Thyroid gland (tissue), 4 donors: ENCODE results near the gene C19orf25. TPM values are rescaled to one million over a fixed set of nuclear protein-coding genes. Genes with fewer than 3 reads are reported as not detected.

Source experiments
- DNase-seq, 2 donors: peaks; one replicate each; pipeline ENCODE4 v3.0.0-alpha.2; 2019
- H3K27ac ChIP-seq, 3 donors: fragments of 200-600 bp; sonication (generic); 1 replicate in 2 of 3; 2 replicates in 1 of 3; pipeline ENCODE4 v1.5.1; 2016 to 2019; ENCODE audit warnings: mild to moderate bottlenecking in 1 of 3, moderate library complexity in 1 of 3
- H3K27me3 ChIP-seq: fragments of 200-600 bp; sonication (generic); one replicate; pipeline ENCODE4 v1.5.1; 2019
- H3K36me3 ChIP-seq, 2 donors: fragments of 200-600 bp; sonication (generic); one replicate each; pipeline ENCODE4 v1.5.1; 2016 to 2019
- H3K4me1 ChIP-seq, 2 donors: fragments of 200-600 bp; sonication (generic); one replicate each; pipeline ENCODE4 v1.5.1; 2017 to 2019
- H3K4me3 ChIP-seq, 3 donors: fragments of 200-600 bp; sonication (generic); replicated peaks in 1 of 3; 1 replicate in 2 of 3; 2 replicates in 1 of 3; pipeline ENCODE4 v1.5.1; 2016; ENCODE audit warnings: mild to moderate bottlenecking in 1 of 3
- H3K9me3 ChIP-seq: fragments of 200-600 bp; sonication (generic); one replicate; pipeline ENCODE4 v1.5.1; 2017
- CTCF ChIP-seq, 6 experiments: fragments of 200-600 bp in 3 of 6; fragments of 450-650 bp in 3 of 6; sonication (generic) in 3 of 6; IDR thresholded peaks; one replicate each; pipeline ENCODE4 v1.5.1; 2016 to 2019; ENCODE audit warnings: antibody characterized with exemption in 6 of 6, mild to moderate bottlenecking in 2 of 6, inconsistent platforms in 1 of 6, moderate library complexity in 1 of 6
- POLR2A ChIP-seq, 2 donors: fragments of 450-650 bp; IDR thresholded peaks; one replicate each; pipeline ENCODE4 v1.6.1; 2017; ENCODE audit warnings: antibody characterized with exemption in 2 of 2, mild to moderate bottlenecking in 2 of 2, moderate library complexity in 1 of 2
- WGBS, 2 donors: methylation state at CpG; one replicate each; pipeline ENCODE4 v1.1.5; 2017; 5-methylcytosine and 5-hydroxymethylcytosine counted together
- intact Hi-C: fragments of 100-400 bp; cut with DNase I; formaldehyde crosslinking; loops from one replicate; pipeline ENCODE4 v1.15.1; 2023
- total RNA-seq, 4 donors: library from RNA; depleted of rRNA; stranded (reverse); fragments of >200 nt; gene quantifications; one replicate each; pipeline ENCODE4 v1.2.3, GENCODE V29; 2016

C19orf25 gene
- total RNA-seq, 4 donors from 2014 or later = 47.0 to 64.9 (median 56.5) TPM

GRCh38 chr19:1425102-1425837 is 53.7 kb downstream of the C19orf25 start:
- Histone ChIP-seq H3K4me1 (no peaks in the 10 kb centered on the region), H3K27me3 (no peaks in the 10 kb centered on the region), H3K4me3 (no peak overlapping the region), H3K27ac (no peak overlapping the region), H3K9me3 (no peaks in the 10 kb centered on the region), H3K36me3 (peaks cover 63 to 66% of the 10 kb centered on the region in 2 donors)
- no peak for DNase-seq
- 88 to 91% methylated on average over 32 to 33 of the region's 33 CpGs for WGBS, 2 donors
- intact Hi-C loops = no loop called here
- TF ChIP-seq POLR2A (IDR thresholded peaks at IDR 0.05) (no peak), CTCF (IDR thresholded peaks at IDR 0.05) (no peak)

GRCh38 chr19:1424192-1424955 is 54.6 kb downstream of the C19orf25 start:
- no peak for DNase-seq
- no peak for TF ChIP-seq CTCF (IDR thresholded peaks at IDR 0.05)
- no peak for TF ChIP-seq POLR2A (IDR thresholded peaks at IDR 0.05)
- Histone ChIP-seq H3K27ac (no peak overlapping the region), H3K4me3 (no peak overlapping the region), H3K36me3 (peaks cover 60 to 61% of the 10 kb centered on the region in 2 donors), H3K27me3 (no peaks in the 10 kb centered on the region), H3K9me3 (no peaks in the 10 kb centered on the region), H3K4me1 (no peaks in the 10 kb centered on the region)
- intact Hi-C loops = no loop called here
- WGBS, 2 donors = 66 to 75% methylated on average over 42 of the region's 42 CpGs

- H3K36me3 ChIP-seq = peaks cover 59 to 61% of the 10 kb centered on the region in 2 donors
- no peak overlapping the region for H3K27ac ChIP-seq
- no peak for DNase-seq
These were observed 55.4 kb downstream of the C19orf25 start for GRCh38 chr19:1423436-1424191.

More at GRCh38 chr19:1423436-1424191, 55.4 kb downstream of the C19orf25 start:
- 94 to 95% methylated on average over 40 of the region's 40 CpGs for WGBS, 2 donors
- intact Hi-C loops = no loop called here
- Histone ChIP-seq H3K27me3 (no peaks in the 10 kb centered on the region), H3K4me1 (no peaks in the 10 kb centered on the region), H3K4me3 (no peak overlapping the region), H3K9me3 (no peaks in the 10 kb centered on the region)
- no peak for TF ChIP-seq POLR2A (IDR thresholded peaks at IDR 0.05)
- TF ChIP-seq CTCF (IDR thresholded peaks at IDR 0.05) = no peak

Other genes with a start within 250 kb of the C19orf25 start
- 1 to 10 TPM in 3 of 4 donors, under 1 TPM in 1; 0.73 to 3.2 (median 1.5) TPM for gene CBARP, start 241.2 kb downstream of the C19orf25 start, total RNA-seq
- 100 to 1,000 TPM in 1 of 4 donors, 10 to 100 TPM in 3; 39.2 to 182 (median 83.0) TPM for gene ATP5F1D, start 237.5 kb downstream of the C19orf25 start, total RNA-seq
- 10 to 100 TPM; 16.2 to 89.2 (median 17.9) TPM for gene MIDN, start 230.6 kb downstream of the C19orf25 start, total RNA-seq
- gene CIRBP, start 209.9 kb downstream of the C19orf25 start, total RNA-seq = 1,000 to 10,000 TPM in 2 of 4 donors, 100 to 1,000 TPM in 2; 679 to 1,194 (median 893) TPM
- gene FAM174C, start 203.7 kb downstream of the C19orf25 start, total RNA-seq = 100 to 1,000 TPM in 1 of 4 donors, 10 to 100 TPM in 3; 50.8 to 114 (median 64.6) TPM
- gene EFNA2, start 193.3 kb downstream of the C19orf25 start, total RNA-seq = not detected
- gene NDUFS7, start 95.3 kb downstream of the C19orf25 start, total RNA-seq = 100 to 1,000 TPM in 2 of 4 donors, 10 to 100 TPM in 2; 75.2 to 185 (median 108) TPM
- gene GAMT, start 77.7 kb downstream of the C19orf25 start, total RNA-seq = 10 to 100 TPM; 22.2 to 39.5 (median 29.1) TPM
- gene DAZAP1, start 71.6 kb downstream of the C19orf25 start, total RNA-seq = 10 to 100 TPM; 34.4 to 77.3 (median 67.7) TPM
- gene RPS15, start 40.8 kb downstream of the C19orf25 start, total RNA-seq = 1,000 to 10,000 TPM; 1,760 to 2,977 (median 2,488) TPM
- gene APC2, start 29.1 kb downstream of the C19orf25 start, total RNA-seq = under 1 TPM in 3 of 4 donors, not detected in 1; under 0.01 to 0.20 (median 0.08) TPM
- gene PCSK4, start 11.1 kb upstream of the C19orf25 start, total RNA-seq = 10 to 100 TPM in 1 of 4 donors, 1 to 10 TPM in 3; 2.8 to 10.4 (median 6.3) TPM
- gene REEP6, start 12.0 kb upstream of the C19orf25 start, total RNA-seq = 1 to 10 TPM; 4.2 to 8.5 (median 5.9) TPM
- 1 to 10 TPM in 2 of 4 donors, under 1 TPM in 2; 0.27 to 5.1 (median 2.5) TPM for gene ADAMTSL5, start 33.8 kb upstream of the C19orf25 start, total RNA-seq
- gene PLK5, start 44.9 kb upstream of the C19orf25 start, total RNA-seq = not detected
- 10 to 100 TPM; 18.4 to 31.8 (median 26.4) TPM for gene MEX3D, start 89.1 kb upstream of the C19orf25 start, total RNA-seq
- gene MBD3, start 113.7 kb upstream of the C19orf25 start, total RNA-seq = 100 to 1,000 TPM in 3 of 4 donors, 10 to 100 TPM in 1; 58.2 to 149 (median 115) TPM
- 100 to 1,000 TPM in 1 of 4 donors, 10 to 100 TPM in 3; 52.0 to 154 (median 61.9) TPM for gene UQCR11, start 126.2 kb upstream of the C19orf25 start, total RNA-seq
- gene TCF3, start 173.4 kb upstream of the C19orf25 start, total RNA-seq = 10 to 100 TPM; 28.6 to 70.6 (median 43.8) TPM